PFSK-1 (cell line): ENCODE measurements around the gene CCRL2.

Source experiments
- FOXP2 ChIP-seq: optimal IDR thresholded peaks from 2 replicates; pipeline ENCODE3; 2011; ENCODE audit warnings: borderline replicate concordance, control low read depth, inconsistent platforms; ENCODE audit not compliant: insufficient read depth; ENCODE audit errors: extremely low read length, extremely low read depth
- POLR2AphosphoS5 ChIP-seq: IDR thresholded peaks from 2 replicates; pipeline ENCODE4 v1.6.1; 2012; ENCODE audit warnings: low read depth, mild to moderate bottlenecking, control low read depth, low read length, moderate library complexity
- REST ChIP-seq, 2 experiments: IDR thresholded peaks; 2 replicates each; pipeline versions ENCODE4 v1.6.1 to v1.8.0; 2011 to 2012; ENCODE audit warnings: low read depth in 2 of 2, low read length in 2 of 2, control low read depth in 1 of 2, inconsistent platforms in 1 of 2, mild to moderate bottlenecking in 1 of 2, moderate library complexity in 1 of 2; ENCODE audit not compliant: insufficient read depth in 1 of 2
- SIN3A ChIP-seq: IDR thresholded peaks from 2 replicates; pipeline ENCODE4 v1.6.1; 2012; ENCODE audit warnings: mild to moderate bottlenecking, low read length, moderate library complexity, borderline replicate concordance; ENCODE audit not compliant: insufficient read depth
- TAF1 ChIP-seq: IDR thresholded peaks from 2 replicates; pipeline ENCODE4 v1.6.1; 2012; ENCODE audit warnings: low read length, control low read depth, borderline replicate concordance; ENCODE audit not compliant: insufficient read depth

Gene CCRL2

GRCh38 chr3:46361408-46362283 is 45.4 kb upstream of the CCRL2 start:
- TF ChIP-seq SIN3A = no peak
- TF ChIP-seq TAF1 = no peak
- no peak for TF ChIP-seq POLR2AphosphoS5
- no peak for TF ChIP-seq FOXP2
- no peak for TF ChIP-seq REST (IDR thresholded peaks at IDR 0.05; ENCODE audit: insufficient read depth in 1 of 2, low read depth in 2 of 2, low read length in 2 of 2)

GRCh38 chr3:46365041-46365440 is 42.0 kb upstream of the CCRL2 start:
- no peak for TF ChIP-seq FOXP2

- TF ChIP-seq REST (IDR thresholded peaks at IDR 0.05; ENCODE audit: insufficient read depth in 1 of 2, low read depth in 2 of 2, low read length in 2 of 2) = no peak
- TF ChIP-seq POLR2AphosphoS5 = no peak
- no peak for TF ChIP-seq SIN3A
- no peak for TF ChIP-seq TAF1
- TF ChIP-seq FOXP2 = no peak
These were observed 41.1 kb upstream of the CCRL2 start for GRCh38 chr3:46365737-46366524.

- TF ChIP-seq POLR2AphosphoS5 (no peak), SIN3A (no peak), REST (IDR thresholded peaks at IDR 0.05; ENCODE audit: insufficient read depth in 1 of 2, low read depth in 2 of 2, low read length in 2 of 2) (no peak), FOXP2 (no peak), TAF1 (no peak)
These were observed 39.2 kb upstream of the CCRL2 start for GRCh38 chr3:46367811-46368210.

GRCh38 chr3:46368569-46368968 is 38.5 kb upstream of the CCRL2 start:
- no peak for TF ChIP-seq REST (IDR thresholded peaks at IDR 0.05; ENCODE audit: insufficient read depth in 1 of 2, low read depth in 2 of 2, low read length in 2 of 2)
- no peak for TF ChIP-seq FOXP2
- TF ChIP-seq TAF1 = no peak
- no peak for TF ChIP-seq SIN3A
